Body of pancreas (tissue), 4 donors: ENCODE results near the gene UBA5. TPM values are rescaled to one million over a fixed set of nuclear protein-coding genes. Genes with fewer than 3 reads are reported as not detected.

Experiments
- ATAC-seq: fragments of 150-250 bp; one replicate; pipeline ENCODE4 v1.9.1; 2016
- DNase-seq, 4 donors: peaks; one replicate each; pipeline ENCODE4 v3.0.0-alpha.2; 2019
- H3K27ac ChIP-seq, 4 donors: fragments of 200-600 bp; sonication (generic); 1 replicate in 3 of 4; 2 replicates in 1 of 4; pipeline versions ENCODE4 v1.5.1 to v1.6.1; 2016 to 2019; ENCODE audit warnings: mild to moderate bottlenecking in 1 of 4, mixed read lengths in 1 of 4, moderate library complexity in 1 of 4
- H3K27me3 ChIP-seq, 2 donors: fragments of 200-600 bp; sonication (generic); one replicate each; pipeline ENCODE4 v1.6.0; 2016; ENCODE audit warnings: mild to moderate bottlenecking in 1 of 2
- H3K36me3 ChIP-seq, 2 donors: fragments of 200-600 bp; sonication (generic); replicated peaks in 1 of 2; 2 replicates each; pipeline ENCODE4 v1.5.1; 2016; ENCODE audit warnings: low read depth in 2 of 2; ENCODE audit not compliant: insufficient read depth in 1 of 2
- H3K4me1 ChIP-seq: fragments of 200-600 bp; sonication (generic); one replicate; pipeline ENCODE4 v1.6.0; 2016
- H3K4me3 ChIP-seq, 2 donors: fragments of 200-600 bp; sonication (generic); 1 replicate in 1 of 2; 2 replicates in 1 of 2; pipeline ENCODE4 v1.5.1; 2016 to 2019
- H3K9me3 ChIP-seq, 3 donors: fragments of 200-600 bp; sonication (generic); 1 replicate in 2 of 3; 2 replicates in 1 of 3; pipeline ENCODE4 v1.5.1; 2016
- CTCF ChIP-seq, 7 experiments: fragments of 450-650 bp in 4 of 7; fragments of 200-600 bp in 3 of 7; sonication (generic) in 3 of 7; IDR thresholded peaks; one replicate each; pipeline ENCODE4 v1.5.1; 2016 to 2019; ENCODE audit warnings: antibody characterized with exemption in 7 of 7
- POLR2A ChIP-seq, 3 donors: fragments of 450-650 bp; IDR thresholded peaks; one replicate each; pipeline ENCODE4 v1.6.1; 2016; ENCODE audit warnings: antibody characterized with exemption in 3 of 3, mild to moderate bottlenecking in 2 of 3
- WGBS, 2 donors: methylation state at CpG; one replicate each; pipeline ENCODE4 v1.1.5; 2017; 5-methylcytosine and 5-hydroxymethylcytosine counted together
- intact Hi-C: fragments of 100-400 bp; cut with DNase I; formaldehyde crosslinking; loops from one replicate; pipeline ENCODE4 v1.15.1; 2023
- total RNA-seq, 2 donors: library from RNA; depleted of rRNA; stranded (reverse); fragments of >200 nt; gene quantifications; one replicate each; pipeline ENCODE4 v1.1.0, GENCODE V29; 2016

The UBA5 gene
- total RNA-seq, 2 donors from 2014 or later, result 85.6 to 99.2 TPM

GRCh38 chr3:132654721-132655120 lies 5.4 kb upstream of the UBA5 start:
- WGBS, 2 donors, result 34 to 43% methylated on average over 5 of the region's 5 CpGs
- Histone ChIP-seq H3K9me3 (no peaks in the 10 kb centered on the region), H3K27me3 (no peaks in the 10 kb centered on the region), H3K36me3 (no peaks in the 10 kb centered on the region), H3K4me3 (no peak overlapping the region), H3K4me1 (peaks cover 23% of the 10 kb centered on the region), H3K27ac (no peak overlapping the region)
- ATAC-seq, result no peak
- intact Hi-C loops, result no loop called here
- no peak for TF ChIP-seq POLR2A (IDR thresholded peaks at IDR 0.05)
- TF ChIP-seq CTCF (IDR thresholded peaks at IDR 0.05), result no peak
- no peak for DNase-seq

- no peaks in the 10 kb centered on the region for H3K9me3 ChIP-seq
- TF ChIP-seq CTCF (IDR thresholded peaks at IDR 0.05) (no peak), POLR2A (IDR thresholded peaks at IDR 0.05) (no peak)
- intact Hi-C loops, result no loop called here
- H3K4me1 ChIP-seq, result peaks cover 23% of the 10 kb centered on the region
- 76 to 78% methylated on average over 2 of the region's 2 CpGs for WGBS, 2 donors
- ATAC-seq, result no peak
- H3K27ac ChIP-seq, result no peak overlapping the region
- H3K36me3 ChIP-seq, result no peaks in the 10 kb centered on the region
- DNase-seq, result no peak
- H3K4me3 ChIP-seq, result no peak overlapping the region
- no peaks in the 10 kb centered on the region for H3K27me3 ChIP-seq
Observed at GRCh38 chr3:132655471-132655870, 4.7 kb upstream of the UBA5 start.

- no peak for DNase-seq
- H3K4me3 ChIP-seq, result no peak overlapping the region
- no peaks in the 10 kb centered on the region for H3K9me3 ChIP-seq
- no peak overlapping the region for H3K27ac ChIP-seq
- H3K4me1 ChIP-seq, result peaks cover 34% of the 10 kb centered on the region
- no peak for ATAC-seq
- intact Hi-C loops, result no loop called here
- no peaks in the 10 kb centered on the region for H3K27me3 ChIP-seq
- WGBS, 2 donors, result 71 to 75% methylated on average over 8 of the region's 8 CpGs
- H3K36me3 ChIP-seq, result no peaks in the 10 kb centered on the region
- TF ChIP-seq CTCF (IDR thresholded peaks at IDR 0.05), result no peak
- TF ChIP-seq POLR2A (IDR thresholded peaks at IDR 0.05), result no peak
Observed at GRCh38 chr3:132657869-132658747, 2.0 kb upstream of the UBA5 start.

GRCh38 chr3:132659000-132659364 lies 1.1 kb upstream of the UBA5 start:
- Histone ChIP-seq H3K4me3 (peak overlapping the region in 1 of 2 donors; percentile 92), H3K27ac (peak overlapping the region in 3 of 4 donors; percentile 81 to 98 (median 97)), H3K4me1 (peaks cover 43% of the 10 kb centered on the region), H3K27me3 (no peaks in the 10 kb centered on the region), H3K36me3 (no peaks in the 10 kb centered on the region), H3K9me3 (no peaks in the 10 kb centered on the region)
- DNase-seq (no peak), ATAC-seq (no peak)
- intact Hi-C loops, result no loop called here
- TF ChIP-seq POLR2A (IDR thresholded peaks at IDR 0.05), result no peak
- TF ChIP-seq CTCF (IDR thresholded peaks at IDR 0.05), result no peak
- 5 to 9% methylated on average over 7 of the region's 7 CpGs for WGBS, 2 donors
